ENCODE measurements around the gene CAPN11. TPM values are rescaled to one million over a fixed set of nuclear protein-coding genes. Genes with fewer than 3 reads are reported as not detected.

The CAPN11 gene
- total RNA-seq (ENCODE audit: unreplicated experiment), result 2.3 TPM
- long read RNA-seq, partial matches to known transcripts, result 0 of 1 reads
- long read RNA-seq, other reads (novel, unspliced or antisense), result 1 of 1 reads

GRCh38 chr6:44158770-44159228 lies at the start of gene CAPN11:
CAPN11 (plus strand) TSS chr6:44158820; CDS start chr6:44158849, 29 bp downstream.
- no peaks in the 10 kb centered on the region for H3K27me3 Mint-ChIP-seq (ENCODE audit: unreplicated experiment)
- no peak within 1 kb of the TSS for H3K4me3 Mint-ChIP-seq (ENCODE audit: unreplicated experiment)
- peaks cover 2% of the 10 kb centered on the region for H3K4me1 Mint-ChIP-seq (ENCODE audit: unreplicated experiment)
- no peaks in the 10 kb centered on the region for H3K36me3 Mint-ChIP-seq (ENCODE audit: low read depth, unreplicated experiment)
- TF ChIP-seq CTCF (IDR thresholded peaks at IDR 0.05; ENCODE audit: unreplicated experiment), result no peak
- no peak for DNase-seq (ENCODE audit: low spot score)
- H3K27ac Mint-ChIP-seq (ENCODE audit: unreplicated experiment), result no peak within 1 kb of the TSS
- H3K9me3 Mint-ChIP-seq (ENCODE audit: unreplicated experiment), result no peaks in the 10 kb centered on the region

- no peak overlapping the region for H3K27ac Mint-ChIP-seq (ENCODE audit: unreplicated experiment)
- peaks cover 7% of the 10 kb centered on the region for H3K4me1 Mint-ChIP-seq (ENCODE audit: unreplicated experiment)
- no peaks in the 10 kb centered on the region for H3K27me3 Mint-ChIP-seq (ENCODE audit: unreplicated experiment)
- TF ChIP-seq CTCF (IDR thresholded peaks at IDR 0.05; ENCODE audit: unreplicated experiment), result no peak
- no peak overlapping the region for H3K4me3 Mint-ChIP-seq (ENCODE audit: unreplicated experiment)
- DNase-seq (ENCODE audit: low spot score), result no peak
- H3K9me3 Mint-ChIP-seq (ENCODE audit: unreplicated experiment), result no peaks in the 10 kb centered on the region
- peaks cover 41% of the 10 kb centered on the region for H3K36me3 Mint-ChIP-seq (ENCODE audit: low read depth, unreplicated experiment)
Observed at GRCh38 chr6:44109212-44109611, 49.4 kb upstream of the CAPN11 start.

- no peak overlapping the region for H3K4me3 Mint-ChIP-seq (ENCODE audit: unreplicated experiment)
- no peak for TF ChIP-seq CTCF (IDR thresholded peaks at IDR 0.05; ENCODE audit: unreplicated experiment)
- no peak overlapping the region for H3K27ac Mint-ChIP-seq (ENCODE audit: unreplicated experiment)
- peaks cover 42% of the 10 kb centered on the region for H3K36me3 Mint-ChIP-seq (ENCODE audit: low read depth, unreplicated experiment)
- peaks cover 2% of the 10 kb centered on the region for H3K4me1 Mint-ChIP-seq (ENCODE audit: unreplicated experiment)
- H3K27me3 Mint-ChIP-seq (ENCODE audit: unreplicated experiment), result no peaks in the 10 kb centered on the region
- no peaks in the 10 kb centered on the region for H3K9me3 Mint-ChIP-seq (ENCODE audit: unreplicated experiment)
- no peak for DNase-seq (ENCODE audit: low spot score)
Observed at GRCh38 chr6:44110005-44110676, 48.5 kb upstream of the CAPN11 start.

- H3K4me3 Mint-ChIP-seq (ENCODE audit: unreplicated experiment), result no peak overlapping the region
- H3K36me3 Mint-ChIP-seq (ENCODE audit: low read depth, unreplicated experiment), result peaks cover 47% of the 10 kb centered on the region
- no peak for DNase-seq (ENCODE audit: low spot score)
- H3K9me3 Mint-ChIP-seq (ENCODE audit: unreplicated experiment), result no peaks in the 10 kb centered on the region
- H3K27ac Mint-ChIP-seq (ENCODE audit: unreplicated experiment), result no peak overlapping the region
- TF ChIP-seq CTCF (IDR thresholded peaks at IDR 0.05; ENCODE audit: unreplicated experiment), result no peak
- H3K27me3 Mint-ChIP-seq (ENCODE audit: unreplicated experiment), result no peaks in the 10 kb centered on the region
- no peaks in the 10 kb centered on the region for H3K4me1 Mint-ChIP-seq (ENCODE audit: unreplicated experiment)
Observed at GRCh38 chr6:44110966-44111365, 47.7 kb upstream of the CAPN11 start.

All from endothelial cell (in vitro differentiated cells).